Memory B cell (primary cell): ENCODE measurements around the gene ILRUN.
A peak's percentile ranks its signal among the peaks of the same experiment; 100 is the strongest.
"Not testable (repeated sequence)": the region's sequence is repeated elsewhere in the genome, so short reads cannot be mapped to it uniquely, and the experiment has no call there.

Experiments
- ATAC-seq: fragments of 150-1000 bp; cut with Tn5 transposase; 2 replicates; pipeline ENCODE4 v1.10.0; 2021; ENCODE audit warnings: low read depth, mild to moderate bottlenecking, moderate library complexity
- DNase-seq, 2 donors: peaks; one replicate each; pipeline ENCODE4 v3.0.0; 2022; ENCODE audit warnings: low spot score in 2 of 2
- H3K27ac Mint-ChIP-seq: one replicate; pipeline ENCODE4 v1.8.0; 2022; ENCODE audit warnings: mild to moderate bottlenecking, moderate library complexity, mixed read lengths
- H3K27me3 Mint-ChIP-seq: one replicate; pipeline ENCODE4 v1.8.0; 2022; ENCODE audit warnings: mixed read lengths
- H3K36me3 Mint-ChIP-seq: one replicate; pipeline ENCODE4 v1.8.0; 2022; ENCODE audit warnings: mild to moderate bottlenecking, mixed read lengths
- H3K4me1 Mint-ChIP-seq: one replicate; pipeline ENCODE4 v1.8.0; 2022; ENCODE audit warnings: mixed read lengths
- H3K4me3 Mint-ChIP-seq: one replicate; pipeline ENCODE4 v1.8.0; 2022; ENCODE audit warnings: mild to moderate bottlenecking, moderate library complexity, mixed read lengths
- H3K9me3 Mint-ChIP-seq: one replicate; pipeline ENCODE4 v1.8.0; 2022; ENCODE audit warnings: mixed read lengths

ILRUN gene

DNA sequence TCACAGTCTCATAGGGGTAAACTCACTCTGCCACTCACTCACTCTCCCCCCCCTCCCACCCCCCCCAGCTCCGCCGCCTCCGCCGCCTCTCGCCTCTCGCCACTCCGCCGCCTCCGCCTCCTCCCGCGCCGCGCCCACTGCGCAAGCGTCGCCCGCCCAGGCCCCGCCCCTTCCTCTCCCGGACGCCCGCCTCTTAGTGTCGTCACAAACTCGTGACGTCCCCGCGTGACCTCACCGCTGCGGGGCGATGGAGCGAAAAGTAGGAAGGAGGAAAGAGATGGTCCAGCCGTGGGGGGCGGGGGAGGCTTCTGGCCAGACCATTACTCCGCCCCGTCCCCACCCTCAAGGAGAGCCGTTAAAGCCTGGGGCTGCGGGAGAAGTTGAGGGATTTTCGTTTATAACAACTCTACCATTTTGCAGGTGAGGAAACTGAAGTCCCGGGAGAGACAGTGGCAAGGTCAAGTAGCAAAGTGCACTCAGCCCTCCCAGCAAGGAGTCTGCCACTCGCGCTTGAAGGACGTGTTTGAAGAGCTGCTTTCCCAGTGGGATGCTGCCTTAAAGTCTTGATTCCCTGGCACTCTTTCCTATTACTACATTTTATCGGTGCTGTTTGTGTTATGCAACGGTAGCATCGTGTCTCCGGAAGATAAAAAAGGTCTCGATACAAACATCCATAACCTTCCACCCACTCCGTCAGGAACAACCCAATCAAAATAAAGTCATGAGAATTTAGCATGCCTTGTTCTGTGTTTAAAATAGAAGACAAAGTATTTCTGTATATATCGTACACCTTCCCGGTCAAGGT is at the start of gene ILRUN:
Gene ILRUN, minus strand, starts transcription at position 29 of the 805 bp plus-strand sequence. CDS start 164 bp downstream, outside the sequence.
- peak within 1 kb of the TSS; percentile 86 for H3K4me3 Mint-ChIP-seq
- peak within 1 kb of the TSS; percentile 95 for H3K27ac Mint-ChIP-seq
- ATAC-seq, result peak; percentile 86
- peak; percentile 95 to 96 for DNase-seq
- peaks cover 30% of the 10 kb centered on the region for H3K4me1 Mint-ChIP-seq
- H3K9me3 Mint-ChIP-seq, result no peaks in the 10 kb centered on the region
- peaks cover 5% of the 10 kb centered on the region for H3K36me3 Mint-ChIP-seq
- no peaks in the 10 kb centered on the region for H3K27me3 Mint-ChIP-seq

DNA sequence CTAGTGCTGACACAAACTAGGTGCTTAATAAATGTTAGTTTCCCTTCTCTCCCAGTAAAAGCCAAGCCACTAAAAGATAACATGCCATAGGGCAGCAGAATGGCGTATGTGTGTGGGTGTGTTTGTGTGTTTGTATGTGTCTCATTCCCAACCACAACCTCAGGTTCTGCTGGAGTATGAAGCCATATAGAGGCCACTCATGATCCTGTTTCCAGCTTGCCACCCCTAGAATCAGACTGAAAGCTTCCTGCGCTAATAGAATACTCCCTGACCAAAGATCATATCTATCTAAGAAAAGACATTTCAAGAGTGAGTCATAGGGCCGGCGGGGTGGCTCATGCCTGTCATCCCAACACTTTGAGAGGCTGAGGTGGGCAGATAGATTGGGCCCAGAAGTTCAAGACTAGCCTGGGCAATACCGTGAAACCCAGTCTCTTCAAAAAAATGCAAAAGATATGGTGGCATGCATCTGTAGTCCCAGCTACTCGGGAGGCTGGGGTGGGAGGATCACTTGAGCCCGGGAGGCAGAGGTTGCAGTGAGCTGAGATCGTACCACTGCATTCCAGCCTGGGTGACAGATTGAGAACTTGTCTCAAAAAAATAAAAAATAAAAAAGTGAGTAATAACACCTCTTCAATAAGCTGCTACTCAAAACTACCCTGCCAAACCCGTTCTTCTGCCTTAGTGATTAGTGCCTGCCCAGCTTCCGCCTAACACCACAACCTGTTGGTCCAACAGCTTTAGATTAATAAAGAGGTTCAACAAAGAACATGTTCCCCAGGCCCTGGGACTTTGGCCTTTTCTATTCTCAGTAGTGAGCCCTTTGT is 48.9 kb upstream of the ILRUN start:
- Mint-ChIP-seq H3K9me3 (no peaks in the 10 kb centered on the region), H3K4me1 (no peaks in the 10 kb centered on the region), H3K4me3 (no peak overlapping the region), H3K27ac (no peak overlapping the region), H3K36me3 (no peaks in the 10 kb centered on the region), H3K27me3 (no peaks in the 10 kb centered on the region)
- ATAC-seq, result no peak
- DNase-seq, result no peak

DNA sequence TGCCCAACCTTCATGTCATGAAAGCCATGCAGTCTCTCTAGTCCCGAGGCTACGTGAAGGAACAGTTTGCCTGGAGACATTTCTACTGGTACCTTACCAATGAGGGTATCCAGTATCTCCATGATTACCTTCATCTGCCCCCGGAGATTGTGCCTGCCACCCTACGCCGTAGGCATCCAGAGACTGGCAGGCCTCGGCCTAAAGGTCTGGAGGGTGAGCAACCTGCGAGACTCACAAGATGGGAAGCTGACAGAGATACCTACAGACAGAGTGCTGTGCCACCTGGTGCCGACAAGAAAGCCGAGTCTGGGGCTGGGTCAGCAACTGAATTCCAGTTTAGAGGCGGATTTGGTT is 47.7 kb upstream of the ILRUN start:
- H3K27me3 Mint-ChIP-seq, H3K27ac Mint-ChIP-seq, H3K4me3 Mint-ChIP-seq, H3K4me1 Mint-ChIP-seq, DNase-seq, H3K9me3 Mint-ChIP-seq, H3K36me3 Mint-ChIP-seq, ATAC-seq: not testable (repeated sequence)

DNA sequence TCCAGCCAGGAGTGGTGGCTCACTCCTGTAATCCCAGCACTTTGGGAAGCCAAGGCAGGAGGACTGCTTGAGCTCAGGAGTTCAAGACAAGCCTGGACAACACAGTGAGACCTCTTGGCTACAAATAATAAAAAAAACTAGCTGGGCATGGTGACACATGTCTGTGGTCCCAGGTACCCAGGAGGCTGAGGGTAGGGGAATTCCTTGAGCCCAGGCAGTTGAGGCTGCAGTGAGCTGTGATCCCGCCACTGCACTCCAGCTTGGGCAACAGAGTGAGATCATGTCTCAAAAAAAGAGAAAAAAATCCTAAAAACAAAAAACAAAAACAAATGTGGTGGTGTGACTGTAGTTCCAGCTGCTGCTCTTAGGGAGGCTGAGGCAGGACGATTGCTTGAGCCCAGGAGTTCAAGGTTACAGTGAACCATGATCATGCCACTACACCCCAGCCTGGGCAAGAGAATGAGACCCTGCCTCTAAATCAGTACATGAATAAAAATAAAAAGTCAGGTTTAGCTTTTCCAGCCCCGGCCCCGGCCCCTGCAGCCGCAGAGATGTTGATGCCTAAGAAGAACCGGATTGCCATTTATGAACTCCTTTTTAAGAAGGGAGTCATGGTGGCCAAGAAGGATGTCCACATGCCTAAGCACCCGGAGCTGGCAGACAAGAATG is 47.2 kb upstream of the ILRUN start:
- H3K4me3 Mint-ChIP-seq, result no peak overlapping the region
- no peaks in the 10 kb centered on the region for H3K4me1 Mint-ChIP-seq
- no peak for DNase-seq
- no peak for ATAC-seq
- H3K27ac Mint-ChIP-seq, result no peak overlapping the region
- H3K9me3 Mint-ChIP-seq, result no peaks in the 10 kb centered on the region
- H3K36me3 Mint-ChIP-seq, result no peaks in the 10 kb centered on the region
- H3K27me3 Mint-ChIP-seq, result no peaks in the 10 kb centered on the region

DNA sequence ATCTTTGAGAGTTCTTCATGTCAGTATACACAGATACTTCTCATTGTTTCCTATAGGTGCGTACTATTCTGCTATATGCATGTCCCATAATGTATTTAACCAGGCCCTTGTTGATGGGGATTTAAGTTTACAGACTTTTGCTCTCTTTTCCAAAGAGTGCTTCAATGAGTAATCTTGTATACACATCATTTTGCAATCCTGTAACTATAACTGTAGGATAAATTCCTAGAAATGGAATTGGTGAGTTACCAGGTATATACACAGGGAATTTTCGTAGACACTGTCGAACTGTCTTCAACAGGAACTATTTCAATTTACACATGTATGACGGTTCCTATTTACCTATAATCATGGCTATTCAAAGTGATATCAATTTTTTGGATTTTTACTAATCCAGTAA is 45.5 kb upstream of the ILRUN start:
- Mint-ChIP-seq H3K4me3 (no peak overlapping the region), H3K9me3 (no peaks in the 10 kb centered on the region), H3K4me1 (no peaks in the 10 kb centered on the region), H3K27me3 (no peaks in the 10 kb centered on the region), H3K27ac (no peak overlapping the region), H3K36me3 (no peaks in the 10 kb centered on the region)
- no peak for ATAC-seq
- no peak for DNase-seq

DNA sequence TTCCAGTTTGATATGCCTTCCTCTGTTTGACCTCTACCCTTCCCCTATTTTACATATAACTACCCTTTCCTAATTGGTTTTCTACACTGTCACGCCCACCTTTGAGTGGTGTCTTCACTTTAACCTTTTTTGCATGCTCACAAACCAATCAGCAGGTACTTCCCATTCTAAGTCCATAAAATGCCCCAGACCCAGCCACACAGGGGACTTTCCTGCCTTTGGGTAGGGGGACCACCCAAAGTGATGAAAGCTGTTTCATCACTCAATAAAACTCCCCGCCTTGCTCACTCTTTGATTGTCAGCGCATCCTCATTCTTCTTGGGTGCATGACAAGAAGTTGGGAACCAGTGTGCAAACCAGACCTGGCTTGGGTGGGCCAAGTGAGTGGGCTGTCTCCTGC is 40.3 kb upstream of the ILRUN start:
- DNase-seq (no peak), ATAC-seq (no peak)
- no peaks in the 10 kb centered on the region for H3K27me3 Mint-ChIP-seq
- H3K36me3 Mint-ChIP-seq, result no peaks in the 10 kb centered on the region
- H3K27ac Mint-ChIP-seq, result no peak overlapping the region
- no peak overlapping the region for H3K4me3 Mint-ChIP-seq
- H3K9me3 Mint-ChIP-seq, result no peaks in the 10 kb centered on the region
- H3K4me1 Mint-ChIP-seq, result no peaks in the 10 kb centered on the region

DNA sequence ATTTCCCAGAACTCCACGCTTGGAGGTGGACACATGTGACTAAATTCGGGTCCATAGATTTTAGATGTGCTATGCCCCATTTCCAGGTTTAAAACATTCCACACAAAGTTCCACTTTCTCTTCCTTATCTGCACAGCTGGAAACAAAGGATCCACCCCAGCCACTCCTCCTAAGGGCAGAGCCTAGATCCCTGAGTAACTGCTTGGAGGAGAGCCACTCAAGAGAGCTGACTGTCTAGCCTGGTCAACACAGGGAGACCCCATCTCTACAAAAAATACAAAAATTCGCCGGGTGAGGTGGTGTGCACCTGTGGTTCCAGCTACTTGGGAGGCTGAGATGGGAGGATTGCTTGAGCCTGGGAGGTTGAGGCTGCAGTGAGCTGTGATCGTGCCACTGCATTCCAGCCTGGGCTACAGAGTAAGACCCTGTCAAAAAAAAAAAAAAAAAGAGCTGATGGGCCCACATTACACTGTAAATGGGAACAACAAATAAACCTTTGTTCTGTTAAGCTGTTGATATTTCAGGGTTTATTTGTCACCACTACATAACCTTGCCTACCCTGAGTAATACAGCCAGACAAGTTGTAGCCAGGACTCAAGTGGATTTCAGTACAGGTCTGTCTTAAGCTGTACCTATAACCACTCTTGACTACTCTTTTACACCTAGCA is 35.0 kb upstream of the ILRUN start:
- Mint-ChIP-seq H3K27ac (no peak overlapping the region), H3K36me3 (no peaks in the 10 kb centered on the region), H3K4me1 (no peaks in the 10 kb centered on the region), H3K27me3 (no peaks in the 10 kb centered on the region), H3K9me3 (no peaks in the 10 kb centered on the region), H3K4me3 (no peak overlapping the region)
- no peak for ATAC-seq
- no peak for DNase-seq

DNA sequence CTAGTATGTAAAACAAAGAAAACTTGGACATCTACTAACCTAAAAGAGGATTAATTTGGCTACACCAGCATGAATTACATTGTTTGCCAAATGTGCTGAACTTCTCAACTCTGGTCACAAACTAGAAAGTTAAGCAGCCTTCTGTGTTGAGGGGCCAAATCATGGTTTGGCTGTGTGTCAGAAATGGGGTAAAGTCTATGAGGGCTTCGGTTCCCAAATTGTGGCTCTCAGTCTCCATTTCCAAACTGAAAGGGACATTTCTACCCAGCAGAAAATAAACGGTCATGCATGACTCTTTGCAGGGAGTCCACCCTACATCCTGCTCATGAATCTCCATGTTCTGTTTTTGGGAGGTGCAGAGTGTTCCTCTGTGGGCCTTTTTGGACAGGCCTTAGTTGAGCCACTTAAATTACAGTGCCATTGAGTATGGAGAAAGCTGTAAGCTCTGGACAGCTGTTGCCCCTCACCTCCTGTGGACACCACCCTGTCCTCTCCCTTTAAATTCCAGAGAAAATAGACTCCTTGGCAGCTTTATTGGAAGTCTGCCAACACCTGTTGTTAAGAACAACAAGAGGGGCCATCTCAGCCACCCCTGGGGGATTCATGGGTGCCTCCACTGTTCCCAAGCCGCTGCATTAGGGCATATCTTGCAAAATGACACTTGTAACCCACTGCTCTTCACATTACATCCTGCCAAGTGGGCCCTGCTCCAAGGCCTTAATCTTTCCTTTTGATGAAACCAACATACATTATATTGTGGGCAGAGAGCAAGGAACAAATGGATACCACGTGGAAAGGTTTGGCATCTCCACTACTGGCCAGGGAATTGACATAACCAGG is 33.3 kb upstream of the ILRUN start:
- Mint-ChIP-seq H3K27me3 (no peaks in the 10 kb centered on the region), H3K4me1 (no peaks in the 10 kb centered on the region), H3K36me3 (peaks cover 2% of the 10 kb centered on the region), H3K27ac (no peak overlapping the region), H3K9me3 (peaks cover 2% of the 10 kb centered on the region), H3K4me3 (no peak overlapping the region)
- ATAC-seq, result no peak
- no peak for DNase-seq

DNA sequence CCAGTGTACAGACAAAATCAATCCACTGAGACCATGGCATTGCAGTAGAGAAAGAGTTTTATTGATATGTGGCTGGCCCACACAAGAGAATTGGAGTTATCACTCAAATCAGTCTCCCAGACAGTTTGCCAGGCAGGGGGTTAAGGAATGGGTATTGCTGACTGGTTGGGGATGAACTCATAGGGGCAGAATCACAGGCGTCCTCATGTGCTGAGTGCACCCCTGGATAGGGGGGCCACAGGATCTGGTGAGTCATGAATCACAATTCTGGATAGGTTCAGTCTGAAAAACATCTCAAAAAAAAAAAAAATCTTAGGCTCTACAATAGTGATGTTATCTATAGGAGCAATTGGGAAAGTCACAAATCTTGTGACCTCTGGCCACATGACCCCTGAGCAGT is 29.5 kb upstream of the ILRUN start:
- Mint-ChIP-seq H3K27me3 (no peaks in the 10 kb centered on the region), H3K27ac (no peak overlapping the region), H3K9me3 (peaks cover 2% of the 10 kb centered on the region), H3K4me1 (no peaks in the 10 kb centered on the region), H3K36me3 (peaks cover 2% of the 10 kb centered on the region), H3K4me3 (no peak overlapping the region)
- ATAC-seq (no peak), DNase-seq (no peak)

DNA sequence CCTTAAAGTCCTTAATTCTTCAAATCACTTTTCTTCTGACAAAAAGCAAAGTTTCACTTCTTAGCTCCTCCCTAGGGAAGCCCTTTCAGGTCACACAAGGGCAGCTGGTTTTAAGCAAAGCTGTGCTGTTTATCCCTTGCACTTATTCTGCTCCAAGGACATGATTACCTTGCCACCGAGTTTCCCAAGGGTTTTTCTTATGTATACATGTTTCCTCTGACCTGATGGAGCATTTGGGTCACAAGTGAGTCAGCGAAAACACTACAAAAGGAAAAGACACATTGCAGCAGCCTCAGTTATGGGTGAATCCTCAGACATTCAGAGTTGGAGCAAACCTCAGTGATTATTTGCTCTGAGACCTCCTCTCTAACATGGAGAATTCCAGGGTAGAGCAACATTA is 26.6 kb upstream of the ILRUN start:
- Mint-ChIP-seq H3K27ac (no peak overlapping the region), H3K27me3 (no peaks in the 10 kb centered on the region), H3K36me3 (peaks cover 2% of the 10 kb centered on the region), H3K4me1 (no peaks in the 10 kb centered on the region), H3K9me3 (peaks cover 2% of the 10 kb centered on the region), H3K4me3 (no peak overlapping the region)
- DNase-seq (no peak), ATAC-seq (no peak)

DNA sequence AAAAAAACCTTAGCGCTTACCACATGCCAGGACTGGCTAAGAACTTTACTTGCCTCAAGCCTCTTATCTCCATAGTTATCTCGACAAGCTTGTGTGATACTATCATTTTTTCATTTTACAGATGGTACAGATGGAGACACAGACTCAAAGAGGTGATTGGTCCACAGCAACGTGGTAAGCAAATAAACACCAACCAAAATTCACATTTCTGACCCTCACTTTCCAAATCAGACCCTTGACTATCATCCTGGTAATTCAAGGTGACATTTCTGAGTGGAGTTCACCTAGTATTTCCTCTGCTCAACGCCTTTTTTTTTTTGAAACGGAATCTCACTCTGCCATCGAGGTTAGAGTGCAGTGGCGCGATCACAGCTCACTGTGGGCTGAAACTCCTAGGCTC is 25.9 kb upstream of the ILRUN start:
- Mint-ChIP-seq H3K4me1 (no peaks in the 10 kb centered on the region), H3K36me3 (peaks cover 2% of the 10 kb centered on the region), H3K27me3 (no peaks in the 10 kb centered on the region), H3K4me3 (no peak overlapping the region), H3K27ac (no peak overlapping the region), H3K9me3 (peaks cover 2% of the 10 kb centered on the region)
- no peak for ATAC-seq
- DNase-seq, result no peak

DNA sequence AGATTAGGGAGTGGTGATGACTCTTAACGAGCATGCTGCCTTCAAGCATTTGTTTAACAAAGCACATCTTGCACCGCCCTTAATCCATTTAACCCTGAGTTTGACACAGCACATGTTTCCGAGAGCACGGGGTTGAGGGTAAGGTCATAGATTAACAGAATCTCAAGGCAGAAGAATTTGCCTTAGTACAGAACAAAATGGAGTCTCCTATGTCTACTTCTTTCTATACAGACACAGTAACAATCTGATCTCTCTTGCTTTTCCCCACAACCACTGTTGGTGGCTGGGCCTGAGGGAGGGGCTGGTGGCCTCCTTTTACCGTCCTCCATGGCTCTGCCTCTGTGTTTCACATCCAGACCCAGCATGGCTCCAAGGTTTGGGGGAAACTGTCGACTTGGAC is 23.6 kb upstream of the ILRUN start:
- not testable (repeated sequence) for H3K9me3 Mint-ChIP-seq, H3K36me3 Mint-ChIP-seq, H3K27ac Mint-ChIP-seq, H3K4me1 Mint-ChIP-seq, DNase-seq, ATAC-seq, H3K27me3 Mint-ChIP-seq, H3K4me3 Mint-ChIP-seq

DNA sequence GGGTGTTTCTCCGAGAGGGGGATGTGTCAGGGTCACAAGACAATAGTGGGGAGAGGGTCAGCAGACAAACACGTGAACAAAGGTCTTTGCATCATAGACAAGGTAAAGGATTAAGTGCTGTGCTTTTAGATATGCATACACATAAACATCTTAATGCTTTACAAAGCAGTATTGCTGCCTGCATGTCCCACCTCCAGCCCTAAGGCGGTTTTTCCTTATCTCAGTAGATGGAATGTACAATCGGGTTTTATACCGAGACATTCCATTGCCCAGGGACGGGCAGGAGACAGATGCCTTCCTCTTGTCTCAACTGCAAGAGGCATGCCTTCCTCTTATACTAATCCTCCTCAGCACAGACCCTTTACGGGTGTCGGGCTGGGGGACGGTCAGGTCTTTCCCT is 23.1 kb upstream of the ILRUN start:
- H3K4me3 Mint-ChIP-seq, H3K36me3 Mint-ChIP-seq, ATAC-seq, H3K27me3 Mint-ChIP-seq, H3K27ac Mint-ChIP-seq, H3K4me1 Mint-ChIP-seq, DNase-seq, H3K9me3 Mint-ChIP-seq: not testable (repeated sequence)
